ENCODE measurements around the gene AMER3. TPM values are rescaled to one million over a fixed set of nuclear protein-coding genes. Genes with fewer than 3 reads are reported as not detected.
"Not testable (repeated sequence)": the region's sequence is repeated elsewhere in the genome, so short reads cannot be mapped to it uniquely, and the experiment has no call there.

Gene AMER3
- total RNA-seq, 2 experiments from 2014 or later: not detected

DNA sequence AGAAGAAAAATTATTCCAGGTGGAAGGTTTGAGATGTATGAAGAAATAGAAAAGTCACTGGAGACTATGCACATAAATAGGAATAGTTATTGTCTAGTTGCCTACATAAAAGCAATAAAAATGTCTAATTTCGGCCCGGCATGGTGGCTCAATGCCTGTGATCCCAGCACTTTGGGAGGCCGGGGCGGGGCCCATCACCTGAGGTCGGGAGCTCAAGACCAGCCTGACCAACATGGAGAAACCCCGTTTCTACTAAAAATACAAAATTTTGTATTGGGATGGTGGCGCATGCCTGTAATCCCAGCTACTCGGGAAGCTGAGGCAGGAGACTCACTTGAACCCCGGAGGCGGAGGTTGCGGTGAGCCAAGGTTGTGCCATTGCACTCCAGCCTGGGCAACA, 23.1 kb upstream of the AMER3 start:
- DNase-seq; H3K4me3 Mint-ChIP-seq; H3K27me3 Mint-ChIP-seq; H3K9me3 Mint-ChIP-seq (ENCODE audit: low read depth); CTCF ChIA-PET; H3K27ac Mint-ChIP-seq; POLR2A ChIA-PET; ATAC-seq; H3K36me3 Mint-ChIP-seq (ENCODE audit: low read depth); H3K4me1 Mint-ChIP-seq; intact Hi-C loops (cut with DNase I, micrococcal nuclease): not testable (repeated sequence)

DNA sequence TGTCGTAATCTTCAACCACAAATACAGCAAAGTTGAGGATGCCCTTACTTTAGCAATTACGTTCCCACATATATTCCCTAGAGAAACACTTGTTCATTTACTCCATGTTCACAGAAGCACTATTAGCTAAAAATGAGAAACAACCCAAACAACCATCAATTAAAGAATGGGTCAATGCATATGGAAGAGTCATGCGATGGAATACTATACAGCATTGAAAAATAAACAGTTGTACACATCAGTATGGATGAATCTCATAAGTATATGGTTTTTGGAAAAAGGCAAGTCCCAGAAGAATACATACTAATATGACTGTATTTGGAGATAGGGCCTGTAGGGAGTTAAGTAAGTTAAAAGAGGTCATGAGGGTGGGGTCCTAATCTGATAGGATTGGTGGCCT, 20.1 kb upstream of the AMER3 start:
- Mint-ChIP-seq H3K27ac (no peak overlapping the region), H3K36me3 (ENCODE audit: low read depth) (no peaks in the 10 kb centered on the region), H3K4me1 (no peaks in the 10 kb centered on the region), H3K9me3 (ENCODE audit: low read depth) (no peaks in the 10 kb centered on the region), H3K27me3 (no peaks in the 10 kb centered on the region), H3K4me3 (no peak overlapping the region)
- intact Hi-C loops (cut with DNase I, micrococcal nuclease): no loop called here
- ATAC-seq (no peak), DNase-seq (no peak)
- ChIA-PET POLR2A (no interaction called here), CTCF (no interaction called here)

DNA sequence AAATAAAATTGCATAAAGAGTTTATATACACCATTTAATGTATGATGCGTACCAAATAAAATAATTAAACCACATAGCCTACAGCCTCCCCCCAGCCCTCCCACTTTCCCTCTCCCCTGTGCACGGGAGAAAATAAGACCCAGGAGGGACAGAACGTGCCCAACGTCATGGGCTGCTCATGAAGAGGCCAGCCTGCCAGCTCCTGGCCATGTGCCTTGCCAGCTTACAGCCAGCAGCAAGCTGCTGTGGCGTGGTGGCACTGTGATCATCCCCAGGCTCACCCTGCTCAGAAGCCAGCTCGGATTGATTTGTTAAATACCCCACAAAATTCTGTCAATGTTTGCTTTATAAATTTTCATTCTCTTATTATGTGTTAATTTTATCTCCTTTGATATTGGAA, 18.9 kb upstream of the AMER3 start:
- no peak for ATAC-seq
- H3K9me3 Mint-ChIP-seq (ENCODE audit: low read depth): no peaks in the 10 kb centered on the region
- ChIA-PET CTCF (interaction anchor here (1.0 kb wide), 1 partner anchor 61 kb away, joined by 6 read pairs; no protein-coding TSS in a partner anchor), POLR2A (no interaction called here)
- H3K4me1 Mint-ChIP-seq: no peaks in the 10 kb centered on the region
- H3K4me3 Mint-ChIP-seq: no peak overlapping the region
- intact Hi-C loops (cut with DNase I, micrococcal nuclease): no loop called here
- no peak overlapping the region for H3K27ac Mint-ChIP-seq
- H3K27me3 Mint-ChIP-seq: no peaks in the 10 kb centered on the region
- no peak for DNase-seq
- no peaks in the 10 kb centered on the region for H3K36me3 Mint-ChIP-seq (ENCODE audit: low read depth)

DNA sequence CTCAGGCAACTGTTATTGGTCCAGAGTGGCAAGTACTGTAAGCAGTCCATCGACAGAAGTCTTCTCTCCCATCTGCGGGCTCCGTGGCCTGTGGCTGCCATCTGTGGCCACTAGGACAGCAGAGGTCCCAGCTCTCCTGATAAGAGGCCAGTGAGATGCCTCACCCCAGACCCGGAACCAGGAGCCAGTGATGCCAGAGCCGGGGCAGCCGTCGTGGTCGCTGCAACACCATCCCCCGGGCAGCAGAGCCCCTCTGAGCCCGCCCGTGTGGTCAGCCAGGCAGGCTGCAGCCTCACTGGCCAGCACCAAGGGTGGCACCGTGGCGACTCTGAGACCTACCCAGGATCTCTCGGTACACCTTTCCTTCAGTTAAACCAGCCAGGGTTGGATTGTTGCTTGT, 17.7 kb upstream of the AMER3 start:
- CTCF ChIA-PET: no interaction called here
- POLR2A ChIA-PET: no interaction called here
- H3K36me3 Mint-ChIP-seq (ENCODE audit: low read depth): no peaks in the 10 kb centered on the region
- no peak overlapping the region for H3K27ac Mint-ChIP-seq
- no peaks in the 10 kb centered on the region for H3K4me1 Mint-ChIP-seq
- intact Hi-C loops (cut with DNase I, micrococcal nuclease): no loop called here
- H3K4me3 Mint-ChIP-seq: no peak overlapping the region
- H3K27me3 Mint-ChIP-seq: no peaks in the 10 kb centered on the region
- DNase-seq (no peak), ATAC-seq (no peak)
- no peaks in the 10 kb centered on the region for H3K9me3 Mint-ChIP-seq (ENCODE audit: low read depth)

DNA sequence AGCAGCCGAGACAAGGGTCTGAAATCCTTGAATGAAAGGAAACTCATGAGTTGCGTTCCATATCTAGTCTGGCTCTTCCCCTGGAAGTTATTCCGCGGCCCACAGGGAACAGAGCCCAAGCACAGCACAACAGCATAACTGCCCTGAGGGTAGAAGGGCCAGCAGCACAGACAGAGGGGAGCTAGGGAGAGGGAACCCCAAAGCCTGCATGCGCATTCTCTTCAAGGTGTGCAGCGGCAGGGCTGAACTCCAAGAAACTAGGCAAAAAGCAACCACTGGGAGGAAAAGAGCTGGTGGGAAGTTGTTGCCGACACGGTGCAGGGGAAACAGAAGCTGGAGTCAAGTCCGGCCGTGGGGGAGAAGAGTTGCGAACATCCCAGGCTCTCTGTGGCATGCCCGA, 14.7 kb upstream of the AMER3 start:
- Mint-ChIP-seq H3K9me3 (ENCODE audit: low read depth) (no peaks in the 10 kb centered on the region), H3K4me3 (no peak overlapping the region), H3K27me3 (peaks cover 5% of the 10 kb centered on the region), H3K36me3 (ENCODE audit: low read depth) (no peaks in the 10 kb centered on the region), H3K4me1 (no peaks in the 10 kb centered on the region), H3K27ac (no peak overlapping the region)
- intact Hi-C loops (cut with DNase I, micrococcal nuclease): no loop called here
- CTCF ChIA-PET: no interaction called here
- ATAC-seq (no peak), DNase-seq (no peak)
- POLR2A ChIA-PET: no interaction called here

DNA sequence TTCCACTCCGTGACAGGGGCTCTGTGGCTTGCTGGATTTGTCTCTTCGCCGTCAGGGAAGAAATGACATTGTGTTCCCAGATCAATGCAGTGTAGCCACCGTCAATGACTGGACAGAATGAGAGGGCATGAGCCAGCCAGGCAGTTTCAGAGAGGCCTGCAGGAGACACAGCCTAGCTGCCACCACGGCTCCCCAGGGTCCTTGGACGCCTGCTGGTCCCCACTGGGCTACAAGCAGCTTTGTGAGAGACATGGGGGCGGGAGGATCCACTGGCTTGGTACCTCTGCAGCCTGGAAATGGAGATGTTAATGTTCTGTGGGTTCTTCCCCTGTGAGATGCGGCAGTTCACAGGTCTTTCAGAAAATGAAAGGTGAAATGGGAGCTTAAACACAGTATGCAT, 12.1 kb upstream of the AMER3 start:
- Mint-ChIP-seq H3K27me3 (peaks cover 5% of the 10 kb centered on the region), H3K4me3 (no peak overlapping the region), H3K36me3 (ENCODE audit: low read depth) (no peaks in the 10 kb centered on the region), H3K4me1 (no peaks in the 10 kb centered on the region), H3K27ac (no peak overlapping the region), H3K9me3 (ENCODE audit: low read depth) (no peaks in the 10 kb centered on the region)
- ChIA-PET CTCF (interaction anchor here (0.6 kb wide), 1 partner anchor 54 kb away, joined by 3 read pairs; no protein-coding TSS in a partner anchor), POLR2A (no interaction called here)
- no peak for DNase-seq
- ATAC-seq: no peak
- intact Hi-C loops (cut with DNase I, micrococcal nuclease): no loop called here

DNA sequence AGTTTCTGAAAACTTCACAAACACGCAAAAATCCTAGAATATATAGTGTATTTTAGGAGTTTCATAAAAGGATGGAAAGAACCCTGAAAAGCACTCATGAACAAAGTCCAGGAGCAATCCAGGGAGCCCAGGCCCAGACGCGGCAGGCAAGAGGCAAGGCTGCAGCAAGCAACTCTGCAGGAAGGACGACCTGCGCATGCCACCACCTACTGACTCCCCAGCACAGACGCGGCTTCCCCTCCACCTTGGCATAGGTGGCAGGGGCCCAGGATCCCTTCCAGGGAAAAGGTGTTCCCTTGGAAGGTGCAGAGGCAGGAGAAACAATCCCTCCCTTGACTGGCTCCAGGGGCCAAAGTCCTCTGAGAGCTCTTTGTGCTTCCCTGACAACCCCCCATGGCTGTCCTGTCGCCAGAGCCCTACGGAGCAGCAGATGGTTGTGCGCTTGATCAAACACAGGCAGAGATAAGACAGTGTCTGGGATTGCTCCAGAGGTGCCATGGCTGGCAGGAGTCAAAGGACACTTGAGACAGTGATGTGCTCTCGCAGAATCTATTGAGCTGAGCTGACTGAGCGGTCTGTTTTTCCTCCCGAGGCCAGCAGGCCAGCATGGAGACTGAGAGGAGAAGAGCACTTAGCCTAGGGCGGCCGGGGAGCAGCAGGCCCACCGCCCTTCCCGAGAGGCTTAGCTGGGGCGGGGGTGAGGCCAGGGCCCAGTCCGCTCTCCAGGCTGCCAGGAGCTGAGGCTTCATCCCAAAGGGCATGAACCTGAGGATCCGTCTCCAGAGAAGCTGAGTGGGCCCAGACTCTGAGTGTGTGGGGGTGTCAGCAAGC, 10.8 kb upstream of the AMER3 start:
- ATAC-seq: no peak
- H3K27me3 Mint-ChIP-seq: peaks cover 5% of the 10 kb centered on the region
- H3K4me1 Mint-ChIP-seq: no peaks in the 10 kb centered on the region
- no peak for DNase-seq
- ChIA-PET POLR2A (no interaction called here), CTCF (no interaction called here)
- H3K4me3 Mint-ChIP-seq: no peak overlapping the region
- intact Hi-C loops (cut with DNase I, micrococcal nuclease): no loop called here
- H3K36me3 Mint-ChIP-seq (ENCODE audit: low read depth): no peaks in the 10 kb centered on the region
- no peak overlapping the region for H3K27ac Mint-ChIP-seq
- H3K9me3 Mint-ChIP-seq (ENCODE audit: low read depth): no peaks in the 10 kb centered on the region

DNA sequence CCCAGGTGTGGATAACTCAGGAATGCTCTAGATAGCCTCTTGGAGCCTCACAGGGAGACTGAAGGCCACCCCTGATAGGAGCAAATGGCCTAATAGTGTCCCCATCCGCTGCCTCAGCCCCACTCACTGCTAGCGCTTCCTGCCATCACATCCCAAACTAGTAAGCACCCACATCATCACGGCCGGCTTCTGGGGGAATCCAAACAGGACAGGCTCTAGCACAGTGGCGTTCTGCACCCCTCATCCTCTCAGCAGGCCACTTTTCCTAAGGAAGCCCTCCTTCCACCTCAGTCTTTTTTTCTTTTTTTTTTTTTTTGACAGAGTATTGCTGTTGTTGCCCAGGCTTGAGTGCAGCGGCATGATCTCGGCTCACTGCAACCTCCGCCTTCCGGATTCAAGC, 6.3 kb upstream of the AMER3 start:
- H3K27ac Mint-ChIP-seq: no peak overlapping the region
- H3K4me3 Mint-ChIP-seq: no peak overlapping the region
- H3K9me3 Mint-ChIP-seq (ENCODE audit: low read depth): no peaks in the 10 kb centered on the region
- intact Hi-C loops (cut with DNase I, micrococcal nuclease): no loop called here
- ChIA-PET POLR2A (no interaction called here), CTCF (no interaction called here)
- H3K4me1 Mint-ChIP-seq: no peaks in the 10 kb centered on the region
- no peaks in the 10 kb centered on the region for H3K36me3 Mint-ChIP-seq (ENCODE audit: low read depth)
- DNase-seq: no peak
- no peak for ATAC-seq
- peaks cover 17% of the 10 kb centered on the region for H3K27me3 Mint-ChIP-seq

DNA sequence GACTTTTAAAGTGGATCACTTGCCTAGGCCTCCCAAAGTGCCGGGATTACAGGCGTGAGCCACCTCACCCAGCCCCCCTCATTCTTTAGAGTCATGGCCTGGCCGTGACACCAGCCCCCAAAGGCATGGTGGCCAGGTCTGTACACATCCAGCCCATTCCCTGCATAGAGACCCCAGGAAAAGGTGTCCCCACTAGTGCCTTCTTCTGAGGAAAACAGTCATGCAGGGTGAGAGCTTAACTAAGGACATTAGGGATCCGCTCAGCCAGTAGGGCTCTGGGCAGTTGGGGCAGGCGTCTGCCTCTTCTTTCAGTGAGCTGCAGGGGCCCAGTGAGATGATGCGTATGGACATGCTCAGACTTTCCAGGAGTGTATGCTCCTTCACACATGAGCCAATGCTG, 5.7 kb upstream of the AMER3 start:
- Mint-ChIP-seq H3K9me3 (ENCODE audit: low read depth) (no peaks in the 10 kb centered on the region), H3K4me1 (no peaks in the 10 kb centered on the region), H3K36me3 (ENCODE audit: low read depth) (no peaks in the 10 kb centered on the region), H3K27me3 (peaks cover 18% of the 10 kb centered on the region), H3K27ac (no peak overlapping the region), H3K4me3 (no peak overlapping the region)
- intact Hi-C loops (cut with DNase I, micrococcal nuclease): no loop called here
- ChIA-PET CTCF (no interaction called here), POLR2A (no interaction called here)
- ATAC-seq (no peak), DNase-seq (no peak)

DNA sequence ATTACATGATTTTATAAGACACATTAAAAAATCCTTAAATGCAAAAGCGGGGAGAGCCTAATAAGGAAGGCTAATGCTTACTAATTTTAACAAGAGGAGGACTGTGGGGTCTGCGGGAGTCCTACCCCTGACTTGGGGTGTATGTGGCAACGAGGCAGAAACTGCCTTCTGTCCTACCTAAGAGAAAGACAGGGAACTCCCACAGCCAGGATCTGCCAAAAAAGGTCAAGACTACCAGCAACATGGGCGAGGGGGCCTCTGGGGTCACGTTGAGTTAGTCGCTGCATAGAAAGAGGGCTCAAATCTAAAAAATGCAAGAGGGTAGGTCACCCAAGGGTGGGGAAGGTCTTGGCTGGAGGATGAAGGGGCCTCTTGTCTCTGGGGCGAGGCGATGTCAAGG, 529 bp upstream of the AMER3 start:
- DNase-seq: no peak
- Mint-ChIP-seq H3K4me3 (no peak overlapping the region), H3K4me1 (no peaks in the 10 kb centered on the region), H3K9me3 (ENCODE audit: low read depth) (no peaks in the 10 kb centered on the region), H3K36me3 (ENCODE audit: low read depth) (no peaks in the 10 kb centered on the region), H3K27ac (no peak overlapping the region), H3K27me3 (peaks cover 39% of the 10 kb centered on the region)
- ATAC-seq: no peak
- POLR2A ChIA-PET: no interaction called here
- CTCF ChIA-PET: interaction anchor here (0.6 kb wide), 1 partner anchor 121 kb away, joined by 3 read pairs; no protein-coding TSS in a partner anchor
- intact Hi-C loops (cut with DNase I, micrococcal nuclease): no loop called here

DNA sequence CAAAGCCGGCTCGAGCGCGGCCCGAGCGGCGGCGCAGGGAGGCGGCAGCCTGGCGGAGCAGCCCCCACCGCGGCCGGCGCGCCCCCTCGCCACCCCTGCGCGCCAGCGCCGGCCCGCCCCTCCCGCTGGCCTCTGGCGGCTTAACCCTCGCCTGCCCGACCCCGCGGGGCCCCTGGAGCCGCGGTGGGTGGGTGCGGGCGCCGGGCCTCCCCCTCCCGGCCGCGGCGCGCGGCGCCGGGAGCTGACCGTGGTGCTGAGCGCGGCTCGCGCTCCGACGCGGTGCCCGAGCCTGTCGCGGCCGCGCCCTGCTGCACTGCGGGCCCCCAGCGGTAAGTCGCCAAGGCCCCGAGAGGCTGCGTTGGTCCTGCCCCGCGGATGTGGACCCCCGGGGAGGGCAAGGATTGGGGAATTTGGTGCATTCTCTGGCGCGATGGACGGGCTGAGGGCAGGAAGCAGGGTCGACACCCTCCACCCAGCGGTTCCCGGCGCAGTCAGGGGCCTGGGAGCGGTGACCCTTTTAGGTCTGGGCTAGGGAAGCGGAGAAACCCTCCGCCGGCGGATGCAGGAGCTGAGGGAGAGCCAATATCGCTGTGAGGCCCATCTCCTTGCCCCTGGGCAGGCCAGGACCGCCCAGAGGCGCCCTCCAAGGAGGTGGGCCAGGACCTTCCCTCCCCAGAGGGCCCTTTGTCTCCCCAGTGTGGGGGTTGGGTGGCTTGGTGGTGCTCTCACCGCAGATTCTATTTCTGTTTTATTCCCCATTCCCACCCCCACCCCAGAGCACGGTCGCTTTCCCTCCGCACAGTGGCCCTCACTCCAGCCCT, 923 bp downstream of the AMER3 start:
- peaks cover 36% of the 10 kb centered on the region for H3K27me3 Mint-ChIP-seq
- H3K4me3 Mint-ChIP-seq: no peak overlapping the region
- no peak overlapping the region for H3K27ac Mint-ChIP-seq
- H3K36me3 Mint-ChIP-seq (ENCODE audit: low read depth): no peaks in the 10 kb centered on the region
- H3K4me1 Mint-ChIP-seq: no peaks in the 10 kb centered on the region
- peak; percentile 74 for ATAC-seq
- ChIA-PET CTCF (interaction anchor here (0.6 kb wide), 1 partner anchor 150 kb away, joined by 5 read pairs; no protein-coding TSS in a partner anchor), POLR2A (interaction anchor here (0.6 kb wide), 1 partner anchor 28 kb away, joined by 3 read pairs; the partner anchor contains the start of gene GPR148)
- intact Hi-C loops (cut with DNase I, micrococcal nuclease): no loop called here
- DNase-seq: peak; percentile 49
- no peaks in the 10 kb centered on the region for H3K9me3 Mint-ChIP-seq (ENCODE audit: low read depth)
